Measurements from ENCODE around the gene SIL1.

DNA sequence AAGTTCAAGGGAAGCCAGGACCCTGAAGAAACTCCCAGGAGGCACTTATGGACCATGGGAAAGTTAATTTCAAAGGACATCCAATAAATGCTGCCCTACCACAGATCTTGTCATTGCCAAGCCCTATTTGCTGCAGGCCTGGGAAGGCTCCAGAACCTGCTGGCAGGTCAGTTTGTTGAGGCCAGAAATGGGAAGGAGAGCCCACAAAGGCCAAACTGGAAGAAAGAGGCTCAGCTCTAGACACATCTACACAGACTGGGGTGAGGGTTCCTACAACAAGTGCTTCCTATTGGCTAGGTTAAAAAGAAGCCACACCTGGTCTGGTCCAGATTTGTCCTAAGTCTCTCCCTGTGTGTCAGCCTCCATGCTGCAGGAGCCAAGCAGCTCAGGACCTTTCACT lies 94.4 kb downstream of the SIL1 start:
- TF ChIP-seq EZH2phosphoT487 (IDR thresholded peaks at IDR 0.05; ENCODE audit: insufficient read depth, low read depth) (no peak), EZH2 (IDR thresholded peaks at IDR 0.05; ENCODE audit: insufficient read depth, poor library complexity, severe bottlenecking) (no peak)
